Stimulated activated CD4-positive, alpha-beta T cell treated with anti-CD3 and anti-CD28 coated beads, TNF-alpha, amount 100 ng/mL, for 1 hour (primary cell): ENCODE measurements around the gene RUNX1.

ENCODE experiments used
- DNase-seq, 3 donors: peaks; one replicate each; pipeline ENCODE4 v3.0.0-alpha.2; 2020; ENCODE audit warnings: low read depth in 3 of 3, low spot score in 1 of 3

Gene RUNX1

DNA sequence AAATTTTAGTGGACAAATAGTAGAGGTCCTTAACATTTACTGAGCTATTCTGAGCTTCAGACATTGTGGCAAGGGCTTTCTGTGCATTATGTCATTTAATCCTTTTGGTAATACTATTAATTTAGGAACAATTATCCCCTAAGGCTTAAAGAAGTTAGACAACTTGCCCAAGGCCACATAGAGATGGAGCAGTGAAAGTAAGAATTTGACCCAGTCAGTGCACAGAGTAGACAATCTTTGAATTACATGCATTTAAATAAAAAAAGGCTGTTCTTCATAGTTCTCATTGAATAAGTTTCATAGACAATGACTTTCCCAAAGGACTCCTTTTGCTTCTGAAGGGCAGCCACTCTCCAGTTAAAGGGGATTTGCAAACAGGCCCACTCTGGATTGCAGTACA lies 142.7 kb downstream of the RUNX1 start:
- no peak for DNase-seq

GRCh38 chr21:34905218-34905537 lies 143.9 kb downstream of the RUNX1 start:
- DNase-seq: no peak

DNA sequence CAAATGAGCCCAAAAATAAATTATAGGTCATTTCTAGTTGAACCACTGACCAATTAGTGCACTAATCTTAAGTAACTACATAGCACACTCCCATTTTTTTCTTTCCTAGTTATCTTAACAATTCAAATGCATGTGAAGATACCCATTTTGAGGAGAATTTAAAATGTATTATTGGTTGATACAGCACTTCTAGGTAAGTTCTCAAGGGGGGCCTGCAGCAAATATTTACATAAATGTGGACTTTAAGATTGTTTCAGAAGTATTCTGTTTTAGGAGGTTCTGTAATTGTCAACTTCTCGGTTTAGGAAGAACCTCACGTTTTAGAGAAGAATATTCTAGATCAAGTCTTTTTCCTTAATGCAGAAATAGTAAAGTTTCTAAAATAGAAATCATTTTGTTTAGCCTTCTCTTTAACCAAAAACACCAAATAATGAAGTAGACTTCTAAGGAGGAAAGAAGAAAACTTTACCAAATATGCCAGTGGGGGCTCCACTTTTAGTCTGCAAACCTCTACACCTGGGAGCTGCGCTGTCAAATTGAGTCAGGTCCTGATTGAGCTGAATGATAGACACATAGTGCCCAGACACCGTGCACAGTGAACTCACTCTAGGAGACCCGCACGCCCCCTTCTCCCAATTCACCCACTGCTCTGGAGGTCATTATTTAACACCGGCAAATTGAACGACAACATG lies 144.4 kb downstream of the RUNX1 start:
- DNase-seq: no peak

DNA sequence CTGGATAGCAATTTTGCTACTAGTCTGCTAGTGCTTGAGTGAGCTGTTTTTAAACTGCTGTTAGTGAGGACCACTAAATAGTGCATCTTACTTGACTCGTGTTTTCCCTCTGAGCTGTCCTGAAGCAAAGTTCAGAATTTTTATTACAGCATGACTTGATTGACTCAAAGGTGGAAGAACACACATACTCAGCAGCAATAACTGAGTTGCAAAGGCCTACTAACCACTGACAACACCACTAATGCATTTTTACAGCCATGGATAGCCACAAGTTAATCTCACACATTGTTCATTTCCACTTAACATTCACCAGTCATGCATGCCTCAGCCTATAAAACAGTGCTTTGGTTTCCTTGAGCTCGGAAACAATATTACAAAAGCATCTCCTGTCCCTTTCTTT lies 148.7 kb downstream of the RUNX1 start:
- no peak for DNase-seq

- no peak for DNase-seq
These were observed 149.3 kb downstream of the RUNX1 start for GRCh38 chr21:34899760-34900159.

GRCh38 chr21:34899302-34899701 lies 149.8 kb downstream of the RUNX1 start:
- no peak for DNase-seq

GRCh38 chr21:34897828-34898227 lies 151.3 kb downstream of the RUNX1 start:
- DNase-seq: no peak

DNA sequence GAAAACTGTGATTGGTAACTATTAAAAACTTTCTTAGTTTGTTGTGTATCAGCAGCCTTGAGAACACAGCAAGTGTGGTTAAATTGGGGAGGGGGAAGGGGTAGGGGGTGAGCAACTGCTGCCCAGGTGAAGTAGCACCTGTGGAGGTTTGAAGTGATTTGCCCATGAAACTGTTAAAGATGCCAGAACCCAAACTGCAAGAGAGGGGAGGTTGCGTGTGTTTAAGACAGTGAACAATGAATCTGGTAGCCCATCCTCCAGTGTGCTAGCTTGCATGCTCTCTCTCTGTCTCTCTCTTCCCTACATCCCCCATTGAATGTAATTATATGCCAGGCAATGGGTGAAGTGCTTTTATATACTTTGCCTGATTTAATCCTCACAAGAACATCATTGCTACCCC lies 154.7 kb downstream of the RUNX1 start:
- no peak for DNase-seq

DNA sequence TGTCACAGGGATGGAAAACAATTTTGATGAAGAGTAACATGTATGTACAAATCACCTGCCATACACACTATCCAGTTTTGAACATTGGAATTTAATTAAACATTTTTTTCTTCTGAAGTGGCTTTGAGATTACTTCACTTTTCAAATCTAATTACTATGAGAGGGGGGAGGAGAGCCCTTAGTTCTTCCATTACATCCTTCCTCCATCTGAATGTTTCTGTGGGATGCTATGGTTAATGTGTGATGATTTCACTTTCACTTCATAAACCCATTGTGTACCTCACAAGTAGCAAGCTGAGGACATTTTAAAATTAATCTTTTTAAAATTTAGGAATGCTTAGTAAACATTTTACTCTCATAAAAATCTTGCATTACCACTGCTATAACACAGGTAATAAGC lies 156.9 kb downstream of the RUNX1 start:
- no peak for DNase-seq

DNA sequence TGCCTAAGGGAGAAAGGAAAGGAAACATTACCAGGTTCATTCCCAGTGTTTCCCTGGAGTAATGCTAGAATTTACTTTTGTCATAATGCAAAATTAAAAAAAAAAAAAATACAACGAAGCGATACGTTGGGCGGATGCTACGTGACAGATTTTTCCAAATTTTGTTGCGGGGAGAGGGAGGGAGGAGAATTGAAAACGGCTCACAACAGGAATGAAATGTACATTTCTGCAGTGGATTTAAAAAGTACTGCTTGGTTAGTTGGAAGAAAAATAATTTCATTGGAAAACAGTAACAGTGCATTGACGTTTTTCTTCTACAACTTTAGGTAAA lies 157.5 kb downstream of the RUNX1 start:
- no peak for DNase-seq

DNA sequence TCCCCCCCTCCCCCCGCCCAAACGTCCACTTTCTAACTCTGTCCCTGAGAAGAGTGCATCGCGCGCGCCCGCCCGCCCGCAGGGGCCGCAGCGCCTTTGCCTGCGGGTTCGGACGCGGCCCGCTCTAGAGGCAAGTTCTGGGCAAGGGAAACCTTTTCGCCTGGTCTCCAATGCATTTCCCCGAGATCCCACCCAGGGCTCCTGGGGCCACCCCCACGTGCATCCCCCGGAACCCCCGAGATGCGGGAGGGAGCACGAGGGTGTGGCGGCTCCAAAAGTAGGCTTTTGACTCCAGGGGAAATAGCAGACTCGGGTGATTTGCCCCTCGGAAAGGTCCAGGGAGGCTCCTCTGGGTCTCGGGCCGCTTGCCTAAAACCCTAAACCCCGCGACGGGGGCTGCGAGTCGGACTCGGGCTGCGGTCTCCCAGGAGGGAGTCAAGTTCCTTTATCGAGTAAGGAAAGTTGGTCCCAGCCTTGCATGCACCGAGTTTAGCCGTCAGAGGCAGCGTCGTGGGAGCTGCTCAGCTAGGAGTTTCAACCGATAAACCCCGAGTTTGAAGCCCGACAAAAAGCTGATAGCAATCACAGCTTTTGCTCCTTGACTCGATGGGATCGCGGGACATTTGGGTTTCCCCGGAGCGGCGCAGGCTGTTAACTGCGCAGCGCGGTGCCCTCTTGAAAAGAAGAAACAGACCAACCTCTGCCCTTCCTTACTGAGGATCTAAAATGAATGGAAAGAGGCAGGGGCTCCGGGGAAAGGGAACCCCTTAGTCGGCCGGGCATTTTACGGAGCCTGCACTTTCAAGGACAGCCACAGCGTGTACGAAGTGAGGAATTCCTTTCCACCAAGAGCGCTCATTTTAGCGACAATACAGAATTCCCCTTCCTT lies 158.1 kb downstream of the RUNX1 start:
- DNase-seq: peak in 1 of 3 donors; percentile 8

DNA sequence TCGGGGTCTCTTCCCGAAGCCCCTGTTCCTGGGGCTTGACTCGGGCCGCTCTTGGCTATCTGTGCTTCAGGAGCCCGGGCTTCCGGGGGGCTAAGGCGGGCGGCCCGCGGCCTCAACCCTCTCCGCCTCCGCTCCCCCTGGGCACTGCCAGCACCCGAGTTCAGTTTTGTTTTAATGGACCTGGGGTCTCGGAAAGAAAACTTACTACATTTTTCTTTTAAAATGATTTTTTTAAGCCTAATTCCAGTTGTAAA lies 158.7 kb downstream of the RUNX1 start:
- DNase-seq: no peak

DNA sequence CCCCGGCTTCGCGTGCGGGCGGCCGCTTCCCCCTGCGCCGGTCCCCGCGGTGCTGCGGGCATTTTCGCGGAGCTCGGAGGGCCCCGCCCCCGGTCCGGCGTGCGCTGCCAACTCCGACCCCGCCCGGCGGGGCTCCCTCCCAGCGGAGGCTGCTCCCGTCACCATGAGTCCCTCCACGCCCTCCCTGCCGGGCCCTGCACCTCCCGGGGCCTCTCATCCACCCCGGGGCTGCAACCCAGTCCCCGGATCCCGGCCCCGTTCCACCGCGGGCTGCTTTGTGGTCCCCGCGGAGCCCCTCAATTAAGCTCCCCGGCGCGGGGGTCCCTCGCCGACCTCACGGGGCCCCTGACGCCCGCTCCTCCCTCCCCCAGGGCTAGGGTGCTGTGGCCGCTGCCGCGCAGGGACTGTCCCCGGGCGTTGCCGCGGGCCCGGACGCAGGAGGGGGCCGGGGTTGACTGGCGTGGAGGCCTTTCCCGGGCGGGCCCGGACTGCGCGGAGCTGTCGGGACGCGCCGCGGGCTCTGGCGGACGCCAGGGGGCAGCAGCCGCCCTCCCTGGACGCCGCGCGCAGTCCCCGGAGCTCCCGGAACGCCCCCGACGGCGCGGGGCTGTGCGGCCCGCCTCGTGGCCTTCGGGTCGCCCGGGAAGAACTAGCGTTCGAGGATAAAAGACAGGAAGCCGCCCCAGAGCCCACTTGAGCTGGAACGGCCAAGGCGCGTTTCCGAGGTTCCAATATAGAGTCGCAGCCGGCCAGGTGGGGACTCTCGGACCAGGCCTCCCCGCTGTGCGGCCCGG lies 159.2 kb downstream of the RUNX1 start:
- DNase-seq: peak; percentile 42 to 69 (median 55)

DNA sequence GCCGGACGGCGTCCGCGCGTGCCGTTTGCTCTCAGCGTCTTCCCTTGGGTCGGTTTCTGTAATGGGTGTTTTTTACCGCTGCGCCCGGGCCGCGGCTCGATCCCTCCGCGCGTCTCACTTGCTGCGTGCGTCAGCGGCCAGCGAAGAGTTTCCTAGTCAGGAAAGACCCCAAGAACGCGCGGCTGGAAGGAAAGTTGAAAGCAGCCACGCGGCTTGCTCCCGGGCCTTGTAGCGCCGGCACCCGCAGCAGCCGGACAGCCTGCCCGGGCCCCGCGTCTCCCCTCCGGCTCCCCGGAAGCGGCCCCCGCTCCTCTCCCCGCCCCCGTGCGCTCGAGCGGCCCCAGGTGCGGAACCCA lies 159.8 kb downstream of the RUNX1 start:
- peak in 1 of 3 donors; percentile 26 for DNase-seq

DNA sequence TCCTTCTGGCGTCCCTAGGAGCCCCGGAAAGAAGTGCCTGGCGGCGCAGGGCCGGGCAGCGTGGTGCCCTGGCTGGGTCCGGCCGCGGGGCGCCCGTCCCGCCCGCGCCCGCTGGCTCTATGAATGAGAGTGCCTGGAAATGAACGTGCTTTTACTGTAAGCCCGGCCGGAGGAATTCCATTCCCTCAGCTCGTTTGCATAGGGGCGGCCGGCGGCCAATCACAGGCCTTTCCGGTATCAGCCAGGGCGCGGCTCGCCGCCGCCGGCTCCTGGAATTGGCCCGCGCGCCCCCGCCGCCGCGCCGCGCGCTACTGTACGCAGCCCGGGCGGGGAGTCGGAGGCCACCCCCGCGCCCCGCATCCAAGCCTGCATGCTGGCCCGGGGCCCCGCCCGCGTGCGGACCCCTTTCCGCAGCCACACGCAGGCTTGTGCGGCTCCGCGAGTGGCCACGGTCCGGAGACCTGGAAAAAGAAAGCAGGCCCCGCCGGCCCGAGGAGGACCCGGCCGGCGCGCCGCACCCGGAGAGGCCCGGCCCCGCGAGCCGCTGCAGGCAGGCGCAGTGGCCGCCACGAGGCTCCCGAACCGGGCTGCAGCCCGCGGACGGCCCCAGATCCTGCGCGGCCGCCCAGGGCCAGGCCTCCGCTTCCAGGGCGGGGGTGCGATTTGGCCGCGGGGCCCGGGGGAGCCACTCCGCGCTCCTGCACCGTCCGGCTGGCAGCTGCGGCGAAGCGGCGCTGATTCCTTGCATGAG lies 160.4 kb downstream of the RUNX1 start:
- peak in 2 of 3 donors; percentile 40 to 76 for DNase-seq

DNA sequence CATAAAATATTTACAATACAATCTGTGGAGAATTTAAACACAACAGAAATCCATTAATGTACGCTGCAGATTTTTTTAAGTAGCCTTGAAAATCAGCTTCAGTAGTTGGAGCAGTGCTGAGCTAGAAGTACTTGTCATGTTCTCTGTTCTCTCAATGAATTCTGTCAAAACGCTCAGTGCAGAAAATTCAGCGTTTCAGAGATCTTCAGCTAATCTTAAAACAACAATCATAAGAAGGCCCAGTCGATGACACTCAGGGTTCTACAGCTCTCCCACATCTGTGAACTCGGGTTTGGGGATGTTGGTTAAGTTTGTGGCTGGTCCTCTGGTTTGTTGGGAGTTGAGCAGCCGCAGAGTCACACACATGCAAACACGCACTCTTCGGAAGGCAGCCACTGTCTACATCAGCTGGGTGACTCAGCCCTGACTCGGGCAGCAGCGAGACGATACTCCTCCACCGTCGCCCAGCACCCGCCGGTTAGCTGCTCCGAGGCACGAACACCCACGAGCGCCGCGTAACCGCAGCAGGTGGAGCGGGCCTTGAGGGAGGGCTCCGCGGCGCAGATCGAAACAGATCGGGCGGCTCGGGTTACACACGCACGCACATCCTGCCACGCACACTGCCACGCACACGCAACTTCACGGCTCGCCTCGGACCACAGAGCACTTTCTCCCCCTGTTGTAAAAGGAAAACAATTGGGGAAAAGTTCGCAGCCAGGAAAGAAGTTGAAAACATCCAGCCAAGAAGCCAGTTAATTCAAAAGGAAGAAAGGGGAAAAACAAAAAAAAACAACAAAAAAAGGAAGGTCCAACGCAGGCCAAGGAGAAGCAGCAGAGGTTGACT lies 161.2 kb downstream of the RUNX1 start:
- DNase-seq: peak; percentile 74 to 81 (median 78)

GRCh38 chr21:34887105-34887442 lies 162.0 kb downstream of the RUNX1 start:
- DNase-seq: no peak

- peak in 1 of 3 donors; percentile 24 for DNase-seq
These were observed 162.6 kb downstream of the RUNX1 start for GRCh38 chr21:34886240-34887104.

DNA sequence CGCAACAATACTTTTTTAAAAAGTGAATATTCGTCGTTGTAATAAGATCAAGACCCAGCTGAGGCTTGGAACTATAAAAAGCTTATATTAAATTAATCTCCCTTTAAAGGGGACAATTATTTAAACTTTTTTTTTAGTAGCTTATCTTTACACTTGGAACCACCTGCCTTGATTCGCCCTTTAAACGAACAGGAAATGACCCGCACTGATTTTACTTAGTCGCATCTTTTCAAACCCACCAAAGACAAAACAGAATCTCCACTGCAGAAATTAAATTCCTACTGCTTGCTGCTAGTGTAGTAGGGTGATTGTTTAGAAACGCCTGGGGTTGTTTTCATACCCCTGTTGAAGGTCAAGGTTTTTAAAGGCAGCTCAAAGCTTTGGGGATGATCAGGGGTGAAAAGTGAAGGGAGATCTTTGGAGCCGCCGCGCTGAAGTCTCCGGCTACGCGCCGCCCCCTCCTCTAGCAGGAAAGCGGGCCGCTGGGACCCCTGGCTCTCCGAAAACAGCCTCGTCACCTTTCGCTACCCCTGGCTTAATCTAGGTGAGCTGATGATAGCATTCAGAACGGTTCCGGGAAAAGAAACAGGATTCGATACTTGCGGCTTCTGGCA lies 163.4 kb downstream of the RUNX1 start:
- no peak for DNase-seq
